HG03558 (cell line): ENCODE measurements around the gene TCEANC2.
"Not testable (repeated sequence)": the region's sequence is repeated elsewhere in the genome, so short reads cannot be mapped to it uniquely, and the experiment has no call there.

Experiments
- ATAC-seq: cut with Tn5 transposase; IDR thresholded peaks from one replicate; pipeline ENCODE4 v1.9.1; 2021; ENCODE audit warnings: moderate number of reproducible peaks; ENCODE audit not compliant: unreplicated experiment; ENCODE audit errors: extremely low read depth

Gene TCEANC2

GRCh38 chr1:54081306-54082270, 28.2 kb downstream of the TCEANC2 start:
- no peak for ATAC-seq

DNA sequence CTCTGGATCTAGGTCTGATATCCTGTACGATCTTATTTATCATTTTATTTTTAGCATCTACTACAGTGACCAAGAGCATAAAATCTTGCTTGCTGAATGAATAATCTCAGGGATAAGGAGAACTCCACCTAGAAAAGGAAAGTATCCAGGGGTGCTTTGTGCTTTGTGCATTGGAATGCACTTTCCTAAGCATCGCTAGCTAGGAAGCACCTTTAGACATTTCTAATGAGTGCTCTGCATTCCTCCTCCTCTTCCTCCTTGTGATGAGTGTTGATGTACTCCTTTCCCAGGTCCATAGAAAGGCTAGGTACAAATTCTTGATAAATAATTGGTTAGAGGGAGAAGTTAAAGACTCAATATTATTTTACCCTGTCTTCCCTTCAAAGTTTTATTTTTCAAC, 31.4 kb downstream of the TCEANC2 start:
- ATAC-seq = no peak

DNA sequence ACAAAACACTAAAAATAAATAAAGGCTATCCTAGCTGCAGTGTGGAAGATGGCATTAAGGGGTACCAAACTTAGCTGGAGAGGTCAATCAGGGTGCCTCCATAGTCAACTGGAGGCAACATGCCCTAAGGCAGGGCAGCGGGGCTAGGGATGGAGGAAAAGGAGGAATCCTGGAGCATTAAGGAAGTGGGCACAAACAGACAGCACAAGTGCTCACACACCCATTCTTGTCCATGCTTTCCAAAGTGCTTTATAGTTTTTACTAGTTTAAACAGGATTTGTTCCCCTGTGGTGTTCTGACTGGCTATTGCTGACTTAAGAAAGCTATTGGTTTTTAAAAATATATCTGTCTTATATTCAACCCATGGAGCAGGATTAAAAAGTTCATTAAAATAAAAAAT, 33.3 kb downstream of the TCEANC2 start:
- ATAC-seq = no peak

- ATAC-seq = no peak
These were observed 35.0 kb downstream of the TCEANC2 start for GRCh38 chr1:54088385-54088784.

- ATAC-seq = no peak
These were observed 38.3 kb downstream of the TCEANC2 start for GRCh38 chr1:54091666-54092065.

- ATAC-seq = no peak
These were observed 40.8 kb downstream of the TCEANC2 start for GRCh38 chr1:54094001-54094729.

- ATAC-seq = not testable (repeated sequence)
These were observed 41.3 kb downstream of the TCEANC2 start for GRCh38 chr1:54094730-54095105.

GRCh38 chr1:54095546-54096226, 42.3 kb downstream of the TCEANC2 start:
- ATAC-seq = no peak

- no peak for ATAC-seq
These were observed 42.9 kb downstream of the TCEANC2 start for GRCh38 chr1:54096227-54096876.

DNA sequence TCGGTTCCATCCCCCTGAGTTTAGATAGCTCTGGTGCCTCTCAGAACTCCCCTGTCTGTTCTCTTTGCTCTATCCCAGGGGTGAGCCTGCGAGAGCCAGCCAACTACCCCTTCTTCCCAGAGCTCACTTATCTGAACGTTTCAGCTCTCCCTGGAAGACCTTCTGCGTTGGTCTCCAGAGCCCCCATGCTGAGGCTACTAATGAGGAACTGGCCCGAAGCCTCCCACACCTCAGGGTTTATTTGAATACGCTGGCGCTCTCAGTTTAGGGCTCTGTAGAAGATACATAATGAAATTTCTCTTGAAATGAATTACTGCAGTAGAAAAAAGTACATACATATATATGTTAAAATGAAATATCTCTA, 43.5 kb downstream of the TCEANC2 start:
- no peak for ATAC-seq

DNA sequence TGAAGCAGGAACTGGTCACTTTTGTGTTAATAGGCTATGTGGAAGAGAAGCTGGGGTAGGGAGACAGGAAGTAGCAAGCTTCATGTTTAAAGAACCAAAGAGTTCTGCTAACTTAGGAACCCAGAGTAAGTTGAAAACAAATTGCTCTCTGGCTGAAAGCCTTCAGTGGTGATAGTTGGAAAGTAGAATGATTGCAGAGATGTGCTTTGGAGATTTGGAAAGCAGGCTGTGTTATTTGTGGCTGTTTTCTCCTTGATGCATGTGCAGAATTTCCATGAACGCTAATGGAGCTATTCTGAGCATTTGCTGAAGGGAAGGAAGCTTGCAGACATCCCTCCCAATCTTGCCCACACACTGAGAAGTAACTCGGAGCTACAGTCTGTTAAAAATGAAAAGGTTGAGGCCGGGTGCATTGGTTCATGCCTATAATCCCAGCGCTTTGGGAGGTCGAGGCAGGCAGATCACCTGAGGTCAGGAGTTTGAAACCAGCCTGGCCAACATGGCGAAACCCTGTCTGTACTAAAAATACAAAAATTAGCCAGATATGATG, 45.7 kb downstream of the TCEANC2 start:
- ATAC-seq = no peak

- no peak for ATAC-seq
These were observed 47.1 kb downstream of the TCEANC2 start for GRCh38 chr1:54100500-54100899.

DNA sequence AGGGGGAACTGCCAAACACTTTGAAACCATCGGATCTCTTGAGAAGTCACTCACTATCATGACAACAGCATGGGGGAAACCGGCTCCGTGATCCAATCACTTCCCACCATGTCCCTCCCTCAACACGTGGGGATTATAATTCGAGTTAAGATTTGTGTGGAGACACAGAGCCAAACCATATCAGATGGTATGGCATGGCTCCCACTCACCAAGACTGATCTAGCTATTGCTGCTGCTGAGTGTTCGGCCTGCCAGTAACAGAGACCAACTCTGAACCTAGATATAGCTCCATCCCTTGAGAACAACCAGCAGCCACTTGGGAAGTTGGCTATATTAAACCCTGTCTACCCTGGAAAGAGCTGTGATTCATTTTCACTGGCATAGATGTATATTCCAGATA, 50.0 kb downstream of the TCEANC2 start:
- ATAC-seq = no peak

DNA sequence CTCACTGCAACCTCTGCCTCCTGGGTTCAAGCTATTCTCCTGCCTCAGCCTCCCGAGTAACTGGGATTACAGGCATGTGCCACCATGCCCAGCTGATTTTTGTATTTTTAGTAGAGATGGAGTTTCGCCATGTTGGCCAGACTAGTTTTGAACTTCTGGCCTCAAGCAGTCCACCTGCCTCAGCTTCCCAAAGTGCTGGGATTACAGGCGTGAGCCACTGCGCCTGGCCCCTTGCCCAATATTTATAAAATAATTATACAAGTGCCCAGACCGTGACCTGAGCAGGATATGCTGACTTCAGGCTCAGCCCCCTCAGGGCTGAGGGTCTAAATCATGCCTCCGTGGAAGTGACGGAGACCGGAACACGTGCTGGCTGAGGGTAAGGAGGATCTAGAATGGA, 51.2 kb downstream of the TCEANC2 start:
- not testable (repeated sequence) for ATAC-seq

GRCh38 chr1:54105080-54105479, 51.7 kb downstream of the TCEANC2 start:
- ATAC-seq = no peak

- ATAC-seq = no peak
These were observed 52.4 kb downstream of the TCEANC2 start for GRCh38 chr1:54105736-54106269.

GRCh38 chr1:54107131-54107530, 53.7 kb downstream of the TCEANC2 start:
- no peak for ATAC-seq

GRCh38 chr1:54108156-54108555, 54.7 kb downstream of the TCEANC2 start:
- no peak for ATAC-seq

- no peak for ATAC-seq
These were observed 56.0 kb downstream of the TCEANC2 start for GRCh38 chr1:54109129-54110090.
